ENCODE data around the gene UNC45A.

The UNC45A gene

GRCh38 chr15:90941038-90941437 is 6.0 kb downstream of the UNC45A start:
- Histone ChIP-seq H3K27me3 (ENCODE audit: control insufficient read depth, insufficient read depth, low read length) (no peaks in the 10 kb centered on the region), H3K9ac (ENCODE audit: low read length) (no peak overlapping the region), H3K4me1 (ENCODE audit: control insufficient read depth, low read depth, low read length) (peaks cover 6% of the 10 kb centered on the region), H3K9me3 (ENCODE audit: control insufficient read depth, low read depth, low read length) (no peaks in the 10 kb centered on the region), H3K27ac (ENCODE audit: low read length) (no peak overlapping the region), H3K4me3 (ENCODE audit: low read length) (no peak overlapping the region), H3K36me3 (ENCODE audit: control insufficient read depth, low read depth, low read length) (peaks cover 56% of the 10 kb centered on the region)

GRCh38 chr15:90942354-90943120 is 7.5 kb downstream of the UNC45A start:
- Histone ChIP-seq H3K4me3 (ENCODE audit: low read length) (no peak overlapping the region), H3K9ac (ENCODE audit: low read length) (no peak overlapping the region), H3K27me3 (ENCODE audit: control insufficient read depth, insufficient read depth, low read length) (no peaks in the 10 kb centered on the region), H3K27ac (ENCODE audit: low read length) (no peak overlapping the region), H3K9me3 (ENCODE audit: control insufficient read depth, low read depth, low read length) (no peaks in the 10 kb centered on the region), H3K4me1 (ENCODE audit: control insufficient read depth, low read depth, low read length) (no peaks in the 10 kb centered on the region), H3K36me3 (ENCODE audit: control insufficient read depth, low read depth, low read length) (peaks cover 67% of the 10 kb centered on the region)

GRCh38 chr15:90945091-90945490 is 10.0 kb downstream of the UNC45A start:
- Histone ChIP-seq H3K4me1 (ENCODE audit: control insufficient read depth, low read depth, low read length) (no peaks in the 10 kb centered on the region), H3K4me3 (ENCODE audit: low read length) (no peak overlapping the region), H3K9me3 (ENCODE audit: control insufficient read depth, low read depth, low read length) (no peaks in the 10 kb centered on the region), H3K9ac (ENCODE audit: low read length) (no peak overlapping the region), H3K36me3 (ENCODE audit: control insufficient read depth, low read depth, low read length) (peaks cover 76% of the 10 kb centered on the region), H3K27me3 (ENCODE audit: control insufficient read depth, insufficient read depth, low read length) (no peaks in the 10 kb centered on the region), H3K27ac (ENCODE audit: low read length) (no peak overlapping the region)

- no peak overlapping the region for H3K9ac ChIP-seq (ENCODE audit: low read length)
- no peak overlapping the region for H3K4me3 ChIP-seq (ENCODE audit: low read length)
- H3K27me3 ChIP-seq (ENCODE audit: control insufficient read depth, insufficient read depth, low read length) = no peaks in the 10 kb centered on the region
- H3K9me3 ChIP-seq (ENCODE audit: control insufficient read depth, low read depth, low read length) = no peaks in the 10 kb centered on the region
- peaks cover 78% of the 10 kb centered on the region for H3K36me3 ChIP-seq (ENCODE audit: control insufficient read depth, low read depth, low read length)
- no peaks in the 10 kb centered on the region for H3K4me1 ChIP-seq (ENCODE audit: control insufficient read depth, low read depth, low read length)
- no peak overlapping the region for H3K27ac ChIP-seq (ENCODE audit: low read length)
Measured at GRCh38 chr15:90946538-90946937, 11.5 kb downstream of the UNC45A start.

- Histone ChIP-seq H3K27ac (ENCODE audit: low read length) (no peak overlapping the region), H3K4me3 (ENCODE audit: low read length) (no peak overlapping the region), H3K27me3 (ENCODE audit: control insufficient read depth, insufficient read depth, low read length) (no peaks in the 10 kb centered on the region), H3K4me1 (ENCODE audit: control insufficient read depth, low read depth, low read length) (no peaks in the 10 kb centered on the region), H3K9ac (ENCODE audit: low read length) (no peak overlapping the region), H3K36me3 (ENCODE audit: control insufficient read depth, low read depth, low read length) (peaks cover 81% of the 10 kb centered on the region), H3K9me3 (ENCODE audit: control insufficient read depth, low read depth, low read length) (no peaks in the 10 kb centered on the region)
Measured at GRCh38 chr15:90946941-90947576, 12.0 kb downstream of the UNC45A start.

- no peak overlapping the region for H3K9ac ChIP-seq (ENCODE audit: low read length)
- H3K36me3 ChIP-seq (ENCODE audit: control insufficient read depth, low read depth, low read length) = peaks cover 76% of the 10 kb centered on the region
- H3K9me3 ChIP-seq (ENCODE audit: control insufficient read depth, low read depth, low read length) = no peaks in the 10 kb centered on the region
- no peak overlapping the region for H3K27ac ChIP-seq (ENCODE audit: low read length)
- no peaks in the 10 kb centered on the region for H3K4me1 ChIP-seq (ENCODE audit: control insufficient read depth, low read depth, low read length)
- H3K27me3 ChIP-seq (ENCODE audit: control insufficient read depth, insufficient read depth, low read length) = no peaks in the 10 kb centered on the region
- no peak overlapping the region for H3K4me3 ChIP-seq (ENCODE audit: low read length)
Measured at GRCh38 chr15:90947577-90948357, 12.7 kb downstream of the UNC45A start.

GRCh38 chr15:90948506-90948905 is 13.4 kb downstream of the UNC45A start:
- H3K27ac ChIP-seq (ENCODE audit: low read length) = no peak overlapping the region
- peaks cover 74% of the 10 kb centered on the region for H3K36me3 ChIP-seq (ENCODE audit: control insufficient read depth, low read depth, low read length)
- H3K4me3 ChIP-seq (ENCODE audit: low read length) = no peak overlapping the region
- no peak overlapping the region for H3K9ac ChIP-seq (ENCODE audit: low read length)
- H3K27me3 ChIP-seq (ENCODE audit: control insufficient read depth, insufficient read depth, low read length) = no peaks in the 10 kb centered on the region
- no peaks in the 10 kb centered on the region for H3K4me1 ChIP-seq (ENCODE audit: control insufficient read depth, low read depth, low read length)
- no peaks in the 10 kb centered on the region for H3K9me3 ChIP-seq (ENCODE audit: control insufficient read depth, low read depth, low read length)

GRCh38 chr15:90949979-90950675 is 15.0 kb downstream of the UNC45A start:
- Histone ChIP-seq H3K9me3 (ENCODE audit: control insufficient read depth, low read depth, low read length) (no peaks in the 10 kb centered on the region), H3K4me3 (ENCODE audit: low read length) (no peak overlapping the region), H3K36me3 (ENCODE audit: control insufficient read depth, low read depth, low read length) (peaks cover 58% of the 10 kb centered on the region), H3K27me3 (ENCODE audit: control insufficient read depth, insufficient read depth, low read length) (no peaks in the 10 kb centered on the region), H3K4me1 (ENCODE audit: control insufficient read depth, low read depth, low read length) (no peaks in the 10 kb centered on the region), H3K9ac (ENCODE audit: low read length) (no peak overlapping the region), H3K27ac (ENCODE audit: low read length) (no peak overlapping the region)

GRCh38 chr15:90950676-90951075 is 15.6 kb downstream of the UNC45A start:
- no peaks in the 10 kb centered on the region for H3K4me1 ChIP-seq (ENCODE audit: control insufficient read depth, low read depth, low read length)
- no peak overlapping the region for H3K9ac ChIP-seq (ENCODE audit: low read length)
- no peak overlapping the region for H3K4me3 ChIP-seq (ENCODE audit: low read length)
- H3K9me3 ChIP-seq (ENCODE audit: control insufficient read depth, low read depth, low read length) = no peaks in the 10 kb centered on the region
- H3K27ac ChIP-seq (ENCODE audit: low read length) = no peak overlapping the region
- no peaks in the 10 kb centered on the region for H3K27me3 ChIP-seq (ENCODE audit: control insufficient read depth, insufficient read depth, low read length)
- H3K36me3 ChIP-seq (ENCODE audit: control insufficient read depth, low read depth, low read length) = peaks cover 54% of the 10 kb centered on the region

- H3K36me3 ChIP-seq (ENCODE audit: control insufficient read depth, low read depth, low read length) = peaks cover 38% of the 10 kb centered on the region
- H3K9me3 ChIP-seq (ENCODE audit: control insufficient read depth, low read depth, low read length) = no peaks in the 10 kb centered on the region
- H3K9ac ChIP-seq (ENCODE audit: low read length) = no peak overlapping the region
- no peaks in the 10 kb centered on the region for H3K27me3 ChIP-seq (ENCODE audit: control insufficient read depth, insufficient read depth, low read length)
- H3K27ac ChIP-seq (ENCODE audit: low read length) = no peak overlapping the region
- peaks cover 7% of the 10 kb centered on the region for H3K4me1 ChIP-seq (ENCODE audit: control insufficient read depth, low read depth, low read length)
- H3K4me3 ChIP-seq (ENCODE audit: low read length) = no peak overlapping the region
Measured at GRCh38 chr15:90952901-90953677, 18.0 kb downstream of the UNC45A start.
